NCI-H146 treated with DMSO at 0.1 percent for 48 hours (cell line): ENCODE results near the gene ZNF512B.
"Not testable (repeated sequence)": the region's sequence is repeated elsewhere in the genome, so short reads cannot be mapped to it uniquely, and the experiment has no call there.

Experiments
- DNase-seq: peaks from one replicate; lab custom pipeline; 2025; ENCODE audit not compliant: unreplicated experiment; lab: John Stamatoyannopoulos, UW

ZNF512B gene

DNA sequence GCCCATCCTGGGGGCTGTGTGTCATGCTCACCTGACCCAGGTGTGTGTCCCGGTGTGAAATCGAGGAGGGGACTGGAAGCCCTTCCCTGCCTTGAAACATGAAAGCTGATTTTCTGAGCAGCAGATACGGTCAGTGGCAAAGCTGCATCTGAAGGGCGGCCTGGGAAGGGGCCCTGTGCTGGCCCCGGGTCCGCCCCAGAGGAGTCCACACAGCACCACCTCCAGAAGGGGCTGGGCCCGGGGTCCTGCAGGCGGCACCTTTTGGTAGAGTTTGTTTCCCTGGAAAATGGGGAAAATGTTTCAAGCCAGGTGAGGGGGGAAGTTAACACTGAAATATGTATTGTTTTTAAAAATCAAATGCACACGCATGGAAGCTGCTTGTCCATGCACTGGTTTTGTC, 34.3 kb downstream of the ZNF512B start:
- DNase-seq, result no peak

DNA sequence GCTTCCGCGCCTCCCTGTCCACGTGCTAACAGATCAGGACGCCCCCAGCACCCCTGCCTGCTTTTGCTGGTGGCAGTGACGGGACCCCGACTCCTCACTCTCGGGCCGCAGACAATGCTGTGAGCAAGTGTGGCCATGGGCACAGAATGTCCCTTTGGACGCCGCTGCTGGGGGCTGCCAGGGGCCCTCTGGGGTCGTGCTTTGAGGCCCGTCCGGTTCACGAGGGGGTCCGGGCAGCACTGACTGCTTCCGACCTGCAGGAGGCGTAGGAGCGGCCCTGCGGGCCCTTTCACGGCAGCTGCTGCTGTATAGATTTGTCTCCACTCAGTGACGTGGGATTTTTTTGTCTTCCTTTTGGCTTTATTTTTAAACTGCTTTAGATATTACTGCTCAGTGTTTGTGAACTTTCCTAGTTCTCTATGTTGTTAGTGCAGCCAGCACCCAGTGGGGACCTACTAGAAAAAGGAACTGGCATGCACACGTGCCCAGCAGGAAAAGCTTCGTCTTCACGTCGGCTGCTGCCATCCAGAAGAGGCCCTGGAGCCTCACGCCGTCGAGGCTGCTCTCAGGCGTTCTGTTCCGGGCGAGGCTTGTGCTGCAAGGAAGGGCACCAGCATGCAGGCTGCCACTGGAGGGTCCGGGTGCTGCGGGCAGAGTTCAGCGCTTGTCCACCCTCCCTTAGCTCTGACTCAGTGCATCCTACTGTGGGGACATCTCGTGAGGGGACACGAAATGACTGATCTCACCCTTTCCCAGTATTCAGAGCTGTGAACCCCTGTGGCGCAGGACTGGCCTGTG, 35.3 kb downstream of the ZNF512B start:
- no peak for DNase-seq

DNA sequence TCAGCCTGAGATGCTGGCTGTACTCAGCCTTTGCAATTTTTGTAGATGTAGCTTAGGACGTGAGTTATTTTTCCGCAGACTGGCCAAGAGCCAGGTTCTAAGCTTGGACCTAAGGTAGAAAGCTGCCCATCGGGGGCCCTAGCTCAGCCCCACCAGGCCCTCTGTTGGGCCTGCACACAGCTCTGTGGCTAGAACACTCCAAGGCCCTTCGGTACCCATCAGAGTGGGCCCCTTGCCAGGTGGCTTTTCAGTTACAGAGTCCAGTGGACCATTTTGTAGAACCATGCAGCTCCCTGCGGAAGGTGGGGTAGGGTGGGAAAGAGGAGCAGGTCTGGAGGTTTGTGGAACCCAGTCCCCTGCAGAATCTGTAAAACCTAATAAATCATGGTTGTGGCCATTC, 36.1 kb downstream of the ZNF512B start:
- no peak for DNase-seq

DNA sequence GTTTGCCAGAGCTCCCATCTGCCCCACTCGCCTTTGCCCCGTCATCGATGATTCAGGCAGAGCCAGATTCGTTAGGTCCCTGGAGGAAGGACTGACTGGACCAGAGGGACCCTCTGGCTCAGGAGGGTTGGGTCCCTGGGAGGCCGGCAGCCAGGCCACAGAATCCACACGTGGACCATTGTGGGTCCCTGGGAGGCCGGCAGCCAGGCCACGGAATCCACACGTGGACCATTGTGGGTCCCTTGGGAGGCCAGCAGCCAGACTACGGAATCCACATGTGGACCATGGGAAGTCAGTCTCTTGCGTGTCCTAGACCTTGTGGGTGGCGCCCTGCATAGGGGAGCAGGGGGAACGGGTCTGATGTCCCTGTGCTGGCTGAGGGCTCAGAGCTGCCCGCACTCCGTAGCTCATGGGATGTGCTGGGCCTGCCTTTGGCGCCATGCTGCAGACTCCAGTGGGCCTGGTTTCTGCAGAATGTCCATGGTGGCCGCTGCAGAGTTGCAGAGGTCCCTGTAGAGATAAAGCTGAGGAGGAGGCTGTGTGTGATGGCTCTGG, 37.0 kb downstream of the ZNF512B start:
- DNase-seq, result no peak

DNA sequence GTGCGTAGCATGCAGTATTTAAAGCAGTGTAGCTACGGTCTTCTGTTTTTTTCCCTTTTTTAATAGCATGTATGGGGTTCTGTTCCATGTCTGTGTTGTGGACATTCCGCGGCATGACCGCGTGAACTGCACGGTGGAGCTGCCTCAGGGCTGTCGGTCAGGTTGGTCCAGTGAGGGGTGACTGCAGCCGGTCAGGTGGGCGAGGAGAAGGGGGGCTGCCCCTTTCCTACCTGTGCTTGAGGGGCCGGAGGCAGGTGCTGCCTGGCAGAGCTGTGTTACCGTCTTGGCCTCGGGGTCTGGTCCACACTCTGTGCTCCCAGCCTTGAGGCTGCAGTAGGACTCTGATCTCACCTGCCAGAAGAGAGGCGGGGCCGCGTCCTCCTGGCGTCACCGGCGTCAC, 38.0 kb downstream of the ZNF512B start:
- no peak for DNase-seq

DNA sequence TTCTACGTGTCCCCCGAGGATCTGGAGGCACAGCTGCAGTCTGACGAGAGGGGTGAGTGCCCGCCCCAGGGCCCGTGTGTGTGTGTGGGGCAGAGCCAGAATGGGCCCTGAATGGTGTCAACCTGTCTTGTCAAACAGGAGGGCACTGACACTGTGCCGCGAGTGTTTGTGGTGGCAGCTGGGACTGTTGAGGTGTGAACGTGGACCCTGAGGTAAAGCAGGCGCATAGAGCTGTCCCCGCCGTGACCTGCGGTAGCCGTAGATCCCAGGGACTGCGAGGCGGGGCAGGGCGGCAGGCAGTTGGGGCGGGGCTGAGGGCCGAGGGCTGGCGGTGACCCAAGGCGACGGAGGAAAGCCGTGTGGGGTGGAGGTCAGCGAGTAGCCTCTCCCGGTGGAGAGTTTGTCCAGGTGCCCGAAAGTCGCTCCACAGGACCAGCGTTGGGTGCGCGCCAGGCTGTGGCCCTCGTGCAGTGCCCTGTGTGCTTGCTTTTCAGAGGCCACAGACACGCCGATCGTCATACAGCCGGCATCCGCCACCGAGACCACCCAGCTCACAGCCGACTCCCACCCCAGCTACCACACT, 38.7 kb downstream of the ZNF512B start:
- no peak for DNase-seq

DNA sequence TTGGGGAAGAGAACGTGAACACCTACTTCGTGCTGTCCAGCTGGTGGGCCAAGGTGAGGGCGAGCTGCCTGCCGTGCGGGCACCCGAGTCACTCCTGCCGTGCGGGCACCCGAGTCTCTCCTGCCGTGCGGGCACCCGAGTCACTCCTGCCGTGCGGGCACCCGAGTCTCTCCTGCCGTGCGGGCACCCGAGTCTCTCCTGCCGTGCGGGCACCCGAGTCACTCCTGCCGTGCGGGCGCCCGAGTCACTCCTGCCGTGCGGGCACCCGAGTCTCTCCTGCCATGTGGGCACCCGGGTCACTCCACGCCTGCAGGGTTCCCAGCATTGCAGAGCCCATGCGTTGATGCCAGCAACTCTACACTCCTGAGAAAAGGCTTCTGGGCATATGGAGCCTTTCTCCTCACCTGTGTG, 40.3 kb downstream of the ZNF512B start:
- DNase-seq, result not testable (repeated sequence)

DNA sequence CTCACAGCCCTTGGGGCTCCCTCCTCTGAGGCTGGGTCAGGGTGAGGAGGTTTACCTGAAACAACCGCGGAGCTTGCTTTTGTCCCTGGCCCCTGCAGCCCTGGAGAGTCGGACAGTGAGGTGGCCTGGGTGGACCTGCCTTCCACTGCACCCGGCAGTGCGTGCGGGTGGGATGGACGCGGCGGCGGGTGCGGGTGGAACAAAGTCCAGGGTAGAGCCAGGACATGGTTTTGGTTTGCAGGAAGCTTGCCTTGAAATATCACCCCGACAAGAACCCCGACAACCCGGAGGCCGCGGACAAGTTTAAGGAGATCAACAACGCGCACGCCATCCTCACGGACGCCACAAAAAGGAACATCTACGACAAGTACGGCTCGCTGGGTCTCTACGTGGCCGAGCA, 40.7 kb downstream of the ZNF512B start:
- DNase-seq, result no peak

DNA sequence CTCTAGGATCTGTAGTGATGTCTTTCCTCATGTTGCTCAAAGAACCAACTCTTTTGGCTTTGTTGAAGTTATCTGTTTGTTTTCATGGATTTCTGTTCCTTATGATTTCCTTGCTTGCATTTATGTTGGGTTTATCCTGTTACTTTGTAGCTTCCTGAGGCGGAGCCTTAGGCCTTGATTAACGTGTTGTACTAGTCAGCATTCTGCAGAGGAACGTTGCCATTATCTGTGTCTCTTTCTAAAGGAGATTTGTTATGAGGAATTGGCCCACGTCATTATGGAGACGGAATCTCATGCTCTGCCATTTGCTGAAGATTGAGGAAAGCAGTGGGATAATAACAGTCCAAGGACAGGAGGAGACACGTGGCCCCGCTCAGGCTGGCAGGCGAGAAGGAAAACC, 43.4 kb downstream of the ZNF512B start:
- DNase-seq, result no peak

DNA sequence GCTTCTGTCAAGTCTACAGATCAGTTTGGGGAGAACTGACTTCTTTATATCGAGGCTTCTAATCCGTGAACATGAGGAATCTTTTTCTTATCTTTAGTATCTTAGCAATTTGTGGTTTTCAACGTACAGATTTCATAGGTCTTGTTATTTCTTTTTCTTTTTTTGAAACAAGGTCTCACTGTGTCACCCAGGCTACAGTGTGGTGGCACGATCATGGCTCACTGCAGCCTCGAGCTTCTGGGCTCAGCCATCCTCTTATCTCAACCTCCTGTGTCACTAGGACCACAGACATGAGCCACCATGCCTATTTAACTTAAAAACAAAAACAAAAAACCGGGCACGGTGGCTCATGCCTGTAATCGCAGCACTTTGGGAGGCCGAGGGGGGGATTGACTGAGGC, 45.5 kb downstream of the ZNF512B start:
- DNase-seq, result no peak

DNA sequence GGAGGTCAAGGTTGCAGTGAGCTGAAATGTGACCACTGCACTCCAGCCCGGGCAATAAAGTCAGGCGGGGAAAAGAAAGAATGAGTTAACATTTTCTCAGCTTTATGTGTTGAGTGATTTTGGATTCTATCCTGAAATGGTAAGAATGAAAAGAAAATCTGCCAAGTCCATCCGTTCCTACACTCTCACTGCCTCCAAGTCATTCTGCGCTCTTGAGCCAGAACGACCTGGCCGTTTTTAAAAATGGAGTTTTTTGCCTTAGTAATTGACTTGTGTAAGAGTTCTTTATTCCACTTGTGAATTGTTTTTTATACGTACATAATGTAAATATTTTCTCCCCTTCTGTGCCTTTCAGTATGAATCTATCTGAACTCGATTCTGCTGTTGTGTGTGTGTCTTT, 46.1 kb downstream of the ZNF512B start:
- DNase-seq, result no peak

DNA sequence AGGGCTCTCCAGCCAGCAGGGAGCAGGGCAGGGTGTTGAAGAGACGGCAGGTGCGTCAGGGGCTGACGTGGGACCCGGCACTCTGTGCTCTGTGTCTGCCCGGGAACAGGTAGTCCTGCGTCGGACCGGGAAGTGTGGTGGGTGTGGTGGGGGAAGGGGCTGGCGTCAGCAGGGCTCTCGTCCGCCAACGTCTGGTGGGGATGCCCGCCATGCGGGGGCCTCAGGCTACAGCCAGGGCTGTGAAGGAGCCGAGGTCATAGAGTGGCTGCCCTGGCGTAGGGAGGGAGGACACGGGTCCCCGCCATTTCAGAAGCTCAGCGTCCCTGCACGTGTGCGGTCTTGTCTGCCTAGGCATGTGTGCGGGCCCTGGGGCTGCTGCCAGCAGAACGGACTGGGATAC, 49.5 kb downstream of the ZNF512B start:
- DNase-seq, result no peak

DNA sequence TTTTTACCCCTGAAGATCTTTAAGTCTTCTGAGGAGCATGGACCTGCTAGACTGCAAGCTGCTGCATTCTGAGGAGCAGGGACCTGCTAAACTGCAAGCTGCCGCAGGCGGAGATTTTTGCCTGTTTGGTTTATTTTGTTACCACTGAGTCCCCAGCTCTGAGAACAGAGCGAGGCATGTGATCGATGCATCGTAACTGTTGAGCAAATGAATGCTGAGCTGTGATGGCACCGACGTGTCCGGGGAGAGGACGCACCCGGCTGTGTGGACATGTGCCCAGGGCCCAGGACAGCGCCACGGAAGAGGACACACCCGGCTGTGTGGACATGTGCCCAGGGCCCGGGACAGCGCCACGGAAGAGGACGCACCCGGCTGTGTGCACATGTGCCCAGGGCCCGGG, 50.6 kb downstream of the ZNF512B start:
- no peak for DNase-seq

DNA sequence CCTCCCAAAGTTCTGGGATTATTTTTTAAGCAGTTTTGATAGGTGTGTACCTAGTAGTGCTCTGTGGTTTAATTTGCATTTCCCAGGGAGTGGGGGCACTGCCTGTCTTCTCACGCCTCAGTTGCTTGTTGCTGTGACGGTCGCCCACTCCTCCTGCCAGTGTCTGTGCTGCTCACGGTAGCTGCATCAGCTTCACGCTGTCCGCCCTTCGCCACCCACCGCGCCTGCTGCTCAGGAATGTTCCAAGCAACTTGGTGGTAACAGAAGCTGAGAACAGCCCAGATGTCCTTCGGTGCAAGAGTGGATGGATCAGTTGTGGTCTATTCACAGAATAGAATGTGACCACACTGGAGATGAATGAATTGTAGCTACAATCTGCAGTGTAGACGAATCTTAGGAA, 51.9 kb downstream of the ZNF512B start:
- DNase-seq, result no peak

DNA sequence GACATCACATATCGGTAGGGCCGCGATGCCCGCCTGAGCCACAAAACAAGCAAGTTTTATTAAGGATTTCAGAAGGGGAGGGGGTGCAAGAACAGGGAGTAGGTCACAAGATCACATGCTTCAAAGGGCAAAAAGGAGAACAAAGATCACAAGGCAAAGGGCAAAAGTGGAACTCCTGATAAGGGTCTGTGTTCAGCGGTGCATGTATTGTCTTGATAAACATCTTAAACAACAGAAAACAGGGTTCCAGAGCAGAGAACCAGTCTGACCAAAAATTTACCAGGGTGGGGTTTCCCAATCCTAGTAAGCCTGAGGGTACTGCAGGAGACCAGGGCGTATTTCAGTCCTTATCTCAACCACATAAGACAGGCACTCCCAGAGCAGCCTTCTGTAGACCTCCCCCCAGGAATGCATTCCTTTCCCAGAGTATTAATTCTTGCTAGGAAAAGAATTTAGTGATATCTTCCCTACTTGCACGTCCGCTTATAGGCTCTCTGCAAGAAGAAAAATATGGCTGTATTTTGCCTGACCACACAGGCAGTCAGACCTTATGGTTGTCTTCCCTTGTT, 53.3 kb downstream of the ZNF512B start:
- not testable (repeated sequence) for DNase-seq

DNA sequence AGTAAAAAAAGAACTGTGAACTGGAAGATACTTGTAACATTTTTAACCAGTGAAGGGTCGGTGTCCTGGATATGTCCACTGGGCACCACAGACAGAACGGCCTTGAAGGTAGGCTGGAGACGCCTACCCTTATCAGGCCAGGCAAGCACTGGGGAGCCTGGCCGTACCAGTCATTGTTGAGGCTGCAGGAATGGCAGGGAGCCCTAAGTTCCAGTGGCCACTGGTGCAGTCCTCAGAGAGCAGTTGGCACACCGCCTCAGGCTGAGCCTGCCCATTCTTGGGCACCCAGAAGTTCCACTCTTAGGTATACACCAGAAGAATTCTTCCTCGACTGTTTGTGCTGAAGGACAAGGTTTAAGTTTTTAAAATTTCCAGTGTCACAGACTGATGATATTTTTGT, 54.3 kb downstream of the ZNF512B start:
- DNase-seq, result no peak

DNA sequence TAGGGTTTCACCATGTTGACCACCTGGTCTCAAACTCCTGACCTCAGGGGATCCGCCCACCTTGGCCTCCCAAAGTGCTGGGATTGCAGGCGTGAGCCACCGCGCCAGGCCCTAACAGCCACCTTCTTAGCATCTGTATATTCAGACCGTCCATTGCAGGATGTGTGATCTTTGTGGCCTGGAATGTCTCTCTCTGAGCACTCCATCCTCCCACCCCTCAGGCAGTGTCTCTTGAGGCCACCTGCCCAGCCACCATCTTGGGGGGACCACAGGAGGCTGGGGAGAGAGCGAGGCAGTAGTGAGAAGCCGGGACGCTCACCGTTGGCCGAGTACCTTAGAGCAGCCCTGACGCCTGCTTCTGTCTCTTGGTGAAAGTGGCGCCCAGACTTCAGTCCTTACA, 56.0 kb downstream of the ZNF512B start:
- no peak for DNase-seq

DNA sequence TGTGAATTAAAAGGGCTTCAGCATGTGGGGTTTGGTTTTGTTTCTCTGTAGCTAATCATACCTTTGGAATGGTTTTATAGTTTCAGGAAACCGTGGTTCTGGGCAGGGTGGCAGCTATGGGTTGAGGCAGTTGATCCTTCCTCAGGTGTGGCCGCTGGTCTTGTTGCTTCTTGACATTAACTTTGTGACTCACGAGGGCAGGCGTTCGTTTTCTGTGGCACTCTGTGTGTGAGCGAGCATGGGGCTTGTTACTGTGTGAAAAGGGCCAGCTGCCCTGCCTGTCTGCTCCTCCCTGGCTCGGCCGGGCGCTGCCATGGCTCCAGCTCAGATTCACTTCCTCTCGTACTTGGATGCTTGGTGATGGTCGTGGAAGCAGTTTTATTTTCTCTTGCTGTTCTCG, 58.6 kb downstream of the ZNF512B start:
- no peak for DNase-seq

DNA sequence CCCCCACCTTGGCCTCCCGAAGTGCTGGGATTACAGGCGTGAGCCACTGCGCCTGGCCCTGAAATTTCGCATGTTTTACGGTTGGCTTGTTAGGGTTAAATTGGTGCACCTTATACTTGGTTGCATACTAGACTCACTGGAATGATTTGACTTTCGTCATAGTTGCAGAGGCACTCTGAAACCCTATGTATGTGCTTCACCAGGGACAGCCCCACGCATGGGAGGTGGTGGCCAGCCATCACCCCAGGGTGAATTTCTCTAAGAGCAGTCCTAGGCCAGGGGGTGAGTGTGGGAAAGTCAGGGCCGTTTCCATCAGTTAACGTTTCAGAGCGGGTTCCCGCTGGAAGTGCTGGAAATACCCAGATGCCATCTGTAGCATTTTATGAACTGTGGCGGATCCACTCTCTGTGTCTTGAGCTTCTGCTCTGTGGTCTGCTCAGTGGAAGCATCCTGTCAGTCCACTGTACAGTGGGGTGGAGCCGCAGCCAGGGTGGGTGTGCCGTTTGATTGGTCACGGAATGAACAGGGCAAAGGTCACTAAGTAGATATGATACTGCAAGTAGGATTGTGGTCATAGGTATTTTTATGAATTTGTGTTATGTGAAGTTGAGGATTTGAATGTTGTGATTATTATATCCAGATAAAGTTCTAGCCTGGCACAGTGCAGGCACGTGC, 61.6 kb downstream of the ZNF512B start:
- DNase-seq, result no peak
